K562 (cell line): Measurements from ENCODE around the gene RNF34. TPM values are rescaled to one million over a fixed set of nuclear protein-coding genes. Genes with fewer than 3 reads are reported as not detected.

Experiments used
- BACH1 ChIP-seq: fragments of 200-800 bp; sonication (Bioruptor generic); IDR thresholded peaks from 2 replicates; pipeline ENCODE4 v1.6.1; 2016; ENCODE audit warnings: missing genetic modification characterization, missing compliant biosample characterization
- CBX3 ChIP-seq, 2 experiments: IDR thresholded peaks; 1 replicate in 1 of 2; 2 replicates in 1 of 2; pipeline ENCODE4 v1.6.1; 2012; ENCODE audit warnings: inconsistent platforms in 2 of 2, low read length in 2 of 2, borderline replicate concordance in 1 of 2, control low read depth in 1 of 2
- CHD1 ChIP-seq: fragments of 200-600 bp; sonication (generic); IDR thresholded peaks from one replicate; pipeline ENCODE4 v1.6.1; 2012; ENCODE audit warnings: mild to moderate bottlenecking, moderate library complexity, low read length, inconsistent platforms
- E2F1 ChIP-seq: sonication (generic); formaldehyde crosslinking; IDR thresholded peaks from 2 replicates; pipeline ENCODE4 v1.8.1; 2023; ENCODE audit warnings: mild to moderate bottlenecking, missing genetic modification reagents, moderate library complexity
- E2F3 ChIP-seq: fragments of 250-450 bp; sonication (Bioruptor Pico); IDR thresholded peaks from 2 replicates; pipeline ENCODE4 v1.4.0; 2020; ENCODE audit warnings: mild to moderate bottlenecking
- GABPB1 ChIP-seq: sonication (generic); formaldehyde crosslinking; IDR thresholded peaks from 2 replicates; pipeline ENCODE4 v1.8.0; 2022; ENCODE audit warnings: mild to moderate bottlenecking, missing genetic modification reagents
- HEY1 ChIP-seq: fragments of 250-450 bp; sonication (Bioruptor Pico); IDR thresholded peaks from 2 replicates; pipeline ENCODE4 v1.5.0; 2020; ENCODE audit warnings: mild to moderate bottlenecking, moderate library complexity, borderline replicate concordance
- MNT ChIP-seq, 2 experiments: fragments of 450-650 bp; conservative IDR thresholded peaks; 2 replicates each; pipeline ENCODE4 v1.6.1; 2017; ENCODE audit warnings: mild to moderate bottlenecking in 2 of 2, moderate library complexity in 2 of 2
- NFATC3 ChIP-seq: fragments of 450-650 bp; IDR thresholded peaks from 2 replicates; pipeline ENCODE4 v1.6.1; 2017; ENCODE audit warnings: mild to moderate bottlenecking
- NFE2 ChIP-seq: IDR thresholded peaks from 2 replicates; pipeline ENCODE4 v1.6.1; 2014; ENCODE audit warnings: antibody characterized with exemption, low read depth
- NFRKB ChIP-seq: fragments of 450-650 bp; IDR thresholded peaks from 2 replicates; pipeline ENCODE4 v1.6.1; 2016; ENCODE audit warnings: low read depth
- OTX1 ChIP-seq: fragments of 450-650 bp; formaldehyde crosslinking; IDR thresholded peaks from 2 replicates; pipeline ENCODE4 v1.4.0; 2022; ENCODE audit warnings: mild to moderate bottlenecking
- PPARD ChIP-seq: fragments of 250-450 bp; sonication (Bioruptor Pico); IDR thresholded peaks from 2 replicates; pipeline ENCODE4 v1.8.0; 2022; ENCODE audit warnings: inconsistent platforms, mild to moderate bottlenecking, moderate library complexity
- RB1 ChIP-seq: fragments of 450-650 bp; IDR thresholded peaks from 2 replicates; pipeline ENCODE4 v1.6.1; 2017; ENCODE audit warnings: low read depth, mild to moderate bottlenecking
- RFX7 ChIP-seq: fragments of 250-450 bp; sonication (Bioruptor Pico); IDR thresholded peaks from 2 replicates; pipeline ENCODE4 v1.5.1; 2021; ENCODE audit warnings: mild to moderate bottlenecking
- SMARCC2 ChIP-seq: fragments of 450-650 bp; IDR thresholded peaks from 2 replicates; pipeline ENCODE4 v1.6.1; 2017; ENCODE audit warnings: antibody characterized with exemption, moderate library complexity, mild to moderate bottlenecking, low read depth
- SUPT5H ChIP-seq: fragments of 450-650 bp; IDR thresholded peaks from 2 replicates; pipeline ENCODE4 v1.6.1; 2016
- YY1 ChIP-seq, 3 experiments: IDR thresholded peaks; 2 replicates each; pipeline ENCODE4 v1.6.1; 2011; ENCODE audit warnings: low read length in 2 of 3, mild to moderate bottlenecking in 2 of 3, moderate library complexity in 2 of 3, borderline replicate concordance in 1 of 3, control low read depth in 1 of 3, low read depth in 1 of 3; ENCODE audit not compliant: insufficient read depth in 3 of 3, insufficient replicate concordance in 2 of 3, control insufficient read depth in 1 of 3, insufficient read length in 1 of 3; ENCODE audit errors: extremely low read depth in 1 of 3
- ZMIZ1 ChIP-seq, 2 experiments: fragments of 150-350 bp in 1 of 2; IDR thresholded peaks; 2 replicates each; pipeline ENCODE4 v1.6.1; 2012 to 2016; ENCODE audit warnings: low read depth in 2 of 2, low read length in 2 of 2, mild to moderate bottlenecking in 1 of 2, moderate library complexity in 1 of 2
- ZNF766 ChIP-seq: fragments of 200-800 bp; sonication (Bioruptor generic); conservative IDR thresholded peaks from 2 replicates; pipeline ENCODE4 v1.6.1; 2016; ENCODE audit warnings: missing genetic modification characterization, missing compliant biosample characterization
- polyA plus RNA-seq, 8 experiments: library from polyadenylated mRNA; depleted of rRNA in 4 of 8; stranded (reverse) in 5 of 8; unstranded in 3 of 8; fragments of >200 nt; fragmentation: Nextera tagmentation in 2 of 8; fragmentation: Illumina TruSeq in 1 of 8; extraction: Ambion mirVana in 2 of 8; extraction: Trizol in 1 of 8; gene quantifications; 2 replicates each; pipeline versions ENCODE4 v1.2.1 to v1.2.3, GENCODE V29; 2011 to 2014; ENCODE audit warnings: inconsistent platforms in 1 of 8, missing spikeins in 1 of 8
- total RNA-seq, 7 experiments: library from RNA; depleted of rRNA in 6 of 7; stranded (reverse); fragments of >200 nt in 6 of 7; fragmentation: Illumina TruSeq in 2 of 7; extraction: Trizol in 2 of 7; gene quantifications; 2 replicates each; pipeline versions ENCODE4 v1.2.1 to v1.2.3, GENCODE V29; 2011 to 2021; ENCODE audit warnings: low replicate concordance in 1 of 7

The RNF34 gene
- total and polyA plus RNA-seq, 9 of the 15 experiments (the other 6 are each of a cell fraction or from before 2014, with no cell fraction given), result 41.7 to 88.9 (median 54.1) TPM

- TF ChIP-seq SMARCC2 (no peak; the same call in 1 of the 2 replicates), OTX1 (CRISPR knock-in tag) (no peak), MNT (conservative IDR thresholded peaks at IDR 0.05) (peak; percentile 94 to 96), CBX3 (IDR thresholded peaks at IDR 0.05; ENCODE audit: borderline replicate concordance in 1 of 2, low read length in 2 of 2) (peak in 1 of 2 experiments; percentile 70; a peak in 1 of 3 replicates), SUPT5H (peak; percentile 98), E2F1 (CRISPR knock-in tag) (peak; percentile 84), GABPB1 (CRISPR knock-in tag) (peak; percentile 86), BACH1 (tag) (no peak), NFATC3 (no peak), NFRKB (no peak; the same call in 1 of the 2 replicates), RFX7 (CRISPR knock-in tag) (no peak), PPARD (CRISPR knock-in tag) (no peak), RB1 (peak; percentile 11; the same call in 1 of the 2 replicates), HEY1 (CRISPR knock-in tag) (no peak), CHD1 (no peak), E2F3 (CRISPR knock-in tag) (peak; percentile 88), ZMIZ1 (IDR thresholded peaks at IDR 0.05; ENCODE audit: low read depth in 2 of 2, low read length in 2 of 2) (no peak), NFE2 (no peak), ZNF766 (CRISPR knock-in tag) (no peak), YY1 (IDR thresholded peaks at IDR 0.05; ENCODE audit: borderline replicate concordance in 1 of 3, control insufficient read depth in 1 of 3, extremely low read depth in 1 of 3, insufficient read depth in 3 of 3, insufficient read length in 1 of 3, insufficient replicate concordance in 2 of 3, low read depth in 1 of 3, low read length in 2 of 3) (peak in 2 of 3 experiments; percentile 41 to 55)
Observed at GRCh38 chr12:121399391-121400331, at the start of gene RNF34 (continued).
